Stimulated activated CD4-positive, alpha-beta T cell treated with anti-CD3 and anti-CD28 coated beads, Interleukin-15, amount 100 ng/mL, for 48 hours (primary cell): ENCODE results near the gene ENTREP3.
"Not testable (repeated sequence)": the region's sequence is repeated elsewhere in the genome, so short reads cannot be mapped to it uniquely, and the experiment has no call there.

Experiments used
- DNase-seq, 2 donors: peaks; one replicate each; pipeline ENCODE4 v3.0.0-alpha.2; 2020; ENCODE audit warnings: low read depth in 2 of 2

ENTREP3 gene

GRCh38 chr1:155223047-155223446 is 32.2 kb downstream of the ENTREP3 start:
- DNase-seq, result no peak

- DNase-seq, result not testable (repeated sequence)
Observed at GRCh38 chr1:155220211-155220965, 34.9 kb downstream of the ENTREP3 start.

- no peak for DNase-seq
Observed at GRCh38 chr1:155219592-155220031, 35.7 kb downstream of the ENTREP3 start.

GRCh38 chr1:155218854-155219591 is 36.3 kb downstream of the ENTREP3 start:
- DNase-seq, result no peak

- DNase-seq, result not testable (repeated sequence)
Observed at GRCh38 chr1:155214702-155215101, 40.6 kb downstream of the ENTREP3 start.

GRCh38 chr1:155212051-155212440 is 43.2 kb downstream of the ENTREP3 start:
- DNase-seq, result not testable (repeated sequence)

- DNase-seq, result not testable (repeated sequence)
Observed at GRCh38 chr1:155211381-155212050, 43.8 kb downstream of the ENTREP3 start.

GRCh38 chr1:155210314-155211104 is 44.8 kb downstream of the ENTREP3 start:
- DNase-seq, result no peak

GRCh38 chr1:155209312-155209721 is 46.0 kb downstream of the ENTREP3 start:
- DNase-seq, result no peak

- peak; percentile 72 to 80 for DNase-seq
Observed at GRCh38 chr1:155208541-155209311, 46.6 kb downstream of the ENTREP3 start, which contains the start of gene MTX1. MTX1 (plus strand) TSS chr1:155208695; CDS start chr1:155208805, 110 bp downstream.

GRCh38 chr1:155207806-155208540 is 47.3 kb downstream of the ENTREP3 start, which contains the start of gene THBS3:
THBS3 (minus strand) TSS chr1:155207897; CDS start chr1:155207876, 21 bp downstream.
- no peak for DNase-seq

GRCh38 chr1:155206891-155207805 is 48.1 kb downstream of the ENTREP3 start:
- peak; percentile 78 to 89 for DNase-seq

- no peak for DNase-seq
Observed at GRCh38 chr1:155205969-155206593, 49.2 kb downstream of the ENTREP3 start.

GRCh38 chr1:155205035-155205434 is 50.2 kb downstream of the ENTREP3 start:
- DNase-seq, result no peak

- no peak for DNase-seq
Observed at GRCh38 chr1:155202731-155203515, 52.4 kb downstream of the ENTREP3 start.

- no peak for DNase-seq
Observed at GRCh38 chr1:155202198-155202597, 53.1 kb downstream of the ENTREP3 start.

- no peak for DNase-seq
Observed at GRCh38 chr1:155200920-155201319, 54.4 kb downstream of the ENTREP3 start.
